SK-N-SH (cell line): ENCODE data around the gene SAA1. TPM values are rescaled to one million over a fixed set of nuclear protein-coding genes. Genes with fewer than 3 reads are reported as not detected.

Experiments
- CTCF ChIA-PET: fragments of 300-600, 350-600 bp; formaldehyde crosslinking; extraction: SDS; loops from one replicate; lab custom pipeline; 2021; lab: Yijun Ruan, JAX
- POLR2A ChIA-PET: fragments of 350-600 bp; sonication (Branson Sonifier 250); formaldehyde crosslinking; extraction: SDS; loops from one replicate; lab custom pipeline; 2020; ENCODE audit warnings: antibody characterized with exemption, inconsistent platforms; lab: Yijun Ruan, JAX
- DNase-seq: peaks from one replicate; pipeline ENCODE4 v3.0.0; 2012
- H2AFZ ChIP-seq: fragments of 200-600 bp; sonication (generic); 2 replicates; pipeline ENCODE4 v1.8.1; 2016; ENCODE audit warnings: antibody characterized with exemption, mild to moderate bottlenecking, low read depth
- H3F3A ChIP-seq: fragments of 200-600 bp; sonication (generic); replicated peaks from 2 replicates; pipeline ENCODE3; 2016; ENCODE audit warnings: antibody characterized with exemption, mild to moderate bottlenecking; ENCODE audit not compliant: insufficient read depth
- H3K27ac ChIP-seq, 2 experiments: fragments of 200-500 bp in 1 of 2; fragments of 200-600 bp in 1 of 2; sonication (Bioruptor generic) in 1 of 2; sonication (generic), shearing (Covaris generic) in 1 of 2; 2 replicates each; pipeline versions ENCODE4 v1.5.1 to v1.6.1; 2014 to 2016; ENCODE audit warnings: low read depth in 2 of 2, inconsistent platforms in 1 of 2, low read length in 1 of 2, mild to moderate bottlenecking in 1 of 2, mixed read lengths in 1 of 2
- H3K27me3 ChIP-seq: fragments of 200-600 bp; sonication (generic), shearing (Covaris generic); 2 replicates; pipeline ENCODE4 v1.6.1; 2016; ENCODE audit warnings: mixed run types; ENCODE audit not compliant: insufficient read depth
- H3K36me3 ChIP-seq, 2 experiments: fragments of 200-500 bp in 1 of 2; fragments of 200-600 bp in 1 of 2; sonication (Bioruptor generic) in 1 of 2; sonication (generic) in 1 of 2; replicated peaks in 1 of 2; 2 replicates each; pipeline versions ENCODE3 to v1.5.1; 2014 to 2016; ENCODE audit warnings: low read length in 1 of 2, mild to moderate bottlenecking in 1 of 2; ENCODE audit not compliant: insufficient read depth in 2 of 2, control insufficient read depth in 1 of 2
- H3K4me1 ChIP-seq, 2 experiments: fragments of 200-500 bp in 1 of 2; fragments of 200-600 bp in 1 of 2; sonication (Bioruptor generic) in 1 of 2; sonication (generic), shearing (Covaris generic) in 1 of 2; 2 replicates each; pipeline versions ENCODE4 v1.5.1 to v1.6.1; 2014 to 2016; ENCODE audit warnings: low read depth in 1 of 2, low read length in 1 of 2, mixed run types in 1 of 2; ENCODE audit not compliant: insufficient read depth in 2 of 2, control insufficient read depth in 1 of 2
- H3K4me2 ChIP-seq: fragments of 200-600 bp; sonication (generic), shearing (Covaris generic); 2 replicates; pipeline ENCODE4 v1.6.1; 2017; ENCODE audit warnings: mixed run types
- H3K4me3 ChIP-seq, 2 experiments: fragments of 200-500 bp in 1 of 2; fragments of 200-600 bp in 1 of 2; sonication (Bioruptor generic) in 1 of 2; sonication (generic), shearing (Covaris generic) in 1 of 2; 2 replicates each; pipeline versions ENCODE4 v1.5.1 to v1.8.1; 2014 to 2016; ENCODE audit warnings: low read depth in 2 of 2, inconsistent platforms in 1 of 2, low read length in 1 of 2, mild to moderate bottlenecking in 1 of 2, mixed read lengths in 1 of 2, moderate library complexity in 1 of 2
- H3K79me2 ChIP-seq: fragments of 200-600 bp; sonication (generic); 2 replicates; pipeline ENCODE4 v1.8.1; 2017; ENCODE audit warnings: mild to moderate bottlenecking; ENCODE audit not compliant: insufficient read depth
- H3K9ac ChIP-seq: fragments of 200-600 bp; sonication (generic); 2 replicates; pipeline ENCODE4 v1.6.1; 2017; ENCODE audit warnings: mixed run types
- H3K9me2 ChIP-seq: fragments of 200-600 bp; sonication (generic); 2 replicates; pipeline ENCODE4 v1.6.1; 2017; ENCODE audit warnings: mixed run types
- H3K9me3 ChIP-seq: fragments of 200-600 bp; sonication (generic); 2 replicates; pipeline ENCODE4 v1.6.1; 2017; ENCODE audit warnings: mixed run types, mild to moderate bottlenecking, moderate library complexity
- H4K20me1 ChIP-seq: fragments of 200-600 bp; sonication (generic); 2 replicates; pipeline ENCODE4 v1.6.1; 2017; ENCODE audit warnings: mild to moderate bottlenecking, mixed run types; ENCODE audit not compliant: insufficient read depth
- CHD2 ChIP-seq: fragments of 150-350 bp; IDR thresholded peaks from 2 replicates; pipeline ENCODE4 v1.6.1; 2018; ENCODE audit warnings: low read length; ENCODE audit not compliant: partially characterized antibody
- CTCF ChIP-seq: fragments of 200-600 bp; sonication (generic); IDR thresholded peaks from 2 replicates; pipeline ENCODE4 v1.6.1; 2017; ENCODE audit warnings: antibody characterized with exemption, mild to moderate bottlenecking, moderate library complexity
- EP300 ChIP-seq, 2 experiments: IDR thresholded peaks; 2 replicates each; pipeline versions ENCODE4 v1.4.0 to v1.6.1; 2012; ENCODE audit warnings: borderline replicate concordance in 1 of 2, low read depth in 1 of 2, low read length in 1 of 2
- EZH2phosphoT487 ChIP-seq: fragments of 200-600 bp; sonication (generic); IDR thresholded peaks from 2 replicates; pipeline ENCODE4 v1.6.1; 2017; ENCODE audit warnings: low read depth, mixed run types, mild to moderate bottlenecking, antibody characterized with exemption, moderate library complexity, borderline replicate concordance
- FOXM1 ChIP-seq: IDR thresholded peaks from 2 replicates; pipeline ENCODE4 v1.4.0; 2012; ENCODE audit warnings: low read depth, mild to moderate bottlenecking
- GABPA ChIP-seq: IDR thresholded peaks from 2 replicates; pipeline ENCODE4 v1.4.0; 2012; ENCODE audit warnings: low read depth, mild to moderate bottlenecking
- MAX ChIP-seq: IDR thresholded peaks from 2 replicates; pipeline ENCODE4 v1.4.0; 2012; ENCODE audit warnings: low read depth
- MEF2A ChIP-seq: IDR thresholded peaks from 2 replicates; pipeline ENCODE4 v1.4.0; 2012; ENCODE audit warnings: low read depth, borderline replicate concordance
- MXI1 ChIP-seq: IDR thresholded peaks from 2 replicates; pipeline ENCODE4 v1.6.1; 2012; ENCODE audit warnings: mild to moderate bottlenecking, low read depth, low read length, improper control_type of control experiment
- NFIC ChIP-seq: IDR thresholded peaks from 2 replicates; pipeline ENCODE4 v1.4.0; 2012; ENCODE audit warnings: borderline replicate concordance
- NRF1 ChIP-seq: IDR thresholded peaks from 2 replicates; pipeline ENCODE4 v1.6.1; 2012; ENCODE audit warnings: low read depth, mild to moderate bottlenecking, low read length
- POLR2AphosphoS5 ChIP-seq: IDR thresholded peaks from 2 replicates; pipeline ENCODE4 v1.6.1; 2012; ENCODE audit warnings: low read depth, low read length
- RAD21 ChIP-seq: IDR thresholded peaks from 2 replicates; pipeline ENCODE4 v1.6.1; 2012; ENCODE audit warnings: mild to moderate bottlenecking, low read length
- RCOR1 ChIP-seq: fragments of 150-350 bp; IDR thresholded peaks from 2 replicates; pipeline ENCODE4 v1.6.1; 2017; ENCODE audit warnings: antibody characterized with exemption, low read length
- RFX5 ChIP-seq: IDR thresholded peaks from 2 replicates; pipeline ENCODE4 v1.6.1; 2012; ENCODE audit warnings: mild to moderate bottlenecking, improper control_type of control experiment, low read length
- SIN3A ChIP-seq: IDR thresholded peaks from 2 replicates; pipeline ENCODE4 v1.6.1; 2012; ENCODE audit warnings: low read depth, mild to moderate bottlenecking, low read length, moderate library complexity, borderline replicate concordance
- SMC3 ChIP-seq: IDR thresholded peaks from 2 replicates; pipeline ENCODE4 v1.6.1; 2012; ENCODE audit warnings: low read depth, low read length, improper control_type of control experiment
- TAF1 ChIP-seq: IDR thresholded peaks from 2 replicates; pipeline ENCODE4 v1.6.1; 2012; ENCODE audit warnings: low read depth, mild to moderate bottlenecking, low read length, moderate library complexity, borderline replicate concordance
- polyA plus RNA-seq, 3 experiments: library from polyadenylated mRNA; depleted of rRNA; stranded (reverse); fragments of >200 nt; gene quantifications; 2 replicates each; pipeline ENCODE4 v1.2.3, GENCODE V29; 2012
- TF ChIP-seq, protein P1 (sequence below): fragments of 150-350 bp; IDR thresholded peaks from 2 replicates; pipeline ENCODE4 v1.6.1; 2017; ENCODE audit warnings: antibody characterized with exemption, low read length, low read depth, borderline replicate concordance

The SAA1 gene
- polyA plus RNA-seq, 1 of the 3 experiments (the other 2 are of a cell fraction) = not detected

DNA sequence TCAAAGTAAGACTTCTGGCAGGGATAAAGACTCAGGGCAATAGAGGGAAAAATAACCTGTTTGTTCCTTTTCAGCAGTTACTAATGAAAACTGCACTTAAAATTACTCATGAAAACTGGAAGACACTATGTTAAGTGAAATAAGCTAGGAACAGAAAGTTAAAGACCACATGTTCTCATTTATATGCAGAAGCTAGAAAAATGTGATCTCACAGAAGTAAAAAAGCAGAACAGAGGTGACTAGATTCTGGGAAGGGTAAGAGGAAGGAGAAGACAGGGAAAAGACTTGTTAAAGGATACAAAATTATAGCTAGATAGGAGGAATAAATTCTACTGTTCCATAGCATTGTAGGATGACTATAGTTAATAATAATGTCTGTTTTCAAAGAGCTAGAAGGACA is 33.7 kb downstream of the SAA1 start:
- H3K27me3 ChIP-seq = no peaks in the 10 kb centered on the region
- H3K4me3 ChIP-seq = no peak overlapping the region
- H3F3A ChIP-seq = no peaks in the 10 kb centered on the region
- H3K27ac ChIP-seq = no peak overlapping the region
- no peak overlapping the region for H3K4me2 ChIP-seq
- CTCF ChIA-PET = interaction anchor here (1.3 to 1.4 kb wide), 2 partner anchors 15 to 16 kb away, joined by 3 read pairs; no protein-coding TSS in a partner anchor
- no peaks in the 10 kb centered on the region for H3K79me2 ChIP-seq
- H2AFZ ChIP-seq = no peak overlapping the region
- H3K9me2 ChIP-seq = no peaks in the 10 kb centered on the region
- POLR2A ChIA-PET = no interaction called here
- DNase-seq = no peak
- no peaks in the 10 kb centered on the region for H3K9me3 ChIP-seq
- H3K9ac ChIP-seq = no peak overlapping the region
- no peaks in the 10 kb centered on the region for H4K20me1 ChIP-seq
- no peaks in the 10 kb centered on the region for H3K4me1 ChIP-seq
- no peak for TF ChIP-seq POLR2AphosphoS5
- TF ChIP-seq SIN3A = no peak
- TF ChIP-seq EP300 (IDR thresholded peaks at IDR 0.05; ENCODE audit: borderline replicate concordance in 1 of 2, low read depth in 1 of 2, low read length in 1 of 2) = no peak
- TF ChIP-seq MEF2A = no peak
- TF ChIP-seq MAX = no peak
- no peak for TF ChIP-seq CHD2
- no peak for TF ChIP-seq RFX5
- no peak for TF ChIP-seq RAD21
- no peak for TF ChIP-seq CTCF
- no peak for TF ChIP-seq NRF1
- no peak for TF ChIP-seq RCOR1
- TF ChIP-seq FOXM1 = no peak
- no peak for TF ChIP-seq NFIC
- TF ChIP-seq, protein P1, sequence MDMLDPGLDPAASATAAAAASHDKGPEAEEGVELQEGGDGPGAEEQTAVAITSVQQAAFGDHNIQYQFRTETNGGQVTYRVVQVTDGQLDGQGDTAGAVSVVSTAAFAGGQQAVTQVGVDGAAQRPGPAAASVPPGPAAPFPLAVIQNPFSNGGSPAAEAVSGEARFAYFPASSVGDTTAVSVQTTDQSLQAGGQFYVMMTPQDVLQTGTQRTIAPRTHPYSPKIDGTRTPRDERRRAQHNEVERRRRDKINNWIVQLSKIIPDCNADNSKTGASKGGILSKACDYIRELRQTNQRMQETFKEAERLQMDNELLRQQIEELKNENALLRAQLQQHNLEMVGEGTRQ = no peak
- TF ChIP-seq SMC3 = no peak
- TF ChIP-seq GABPA = no peak
- no peak for TF ChIP-seq TAF1
- no peak for TF ChIP-seq MXI1
- no peak for TF ChIP-seq EZH2phosphoT487
- TF ChIP-seq, all 33 proteins: peak for 0
- peaks cover 59 to 67% of the 10 kb centered on the region in 2 experiments for H3K36me3 ChIP-seq
